BJ (cell line): ENCODE measurements around the gene ABCC9. TPM values are rescaled to one million over a fixed set of nuclear protein-coding genes. Genes with fewer than 3 reads are reported as not detected.

Experiments used
- CTCF ChIA-PET: fragments of 350-600 bp; formaldehyde crosslinking; extraction: SDS; loops from one replicate; lab custom pipeline; 2021; ENCODE audit warnings: antibody characterized with exemption, inconsistent platforms; lab: Yijun Ruan, JAX
- POLR2A ChIA-PET: fragments of 300-600 bp; sonication (Branson Sonifier 250); formaldehyde crosslinking; extraction: SDS; loops from one replicate; lab custom pipeline; 2021; ENCODE audit warnings: antibody characterized with exemption; lab: Charles Lee
- DNase-seq: peaks from one replicate; pipeline ENCODE4 v3.0.0-alpha.2; 2011; ENCODE audit warnings: low read depth
- H3K27me3 ChIP-seq: 2 replicates; pipeline ENCODE4 v1.6.0; 2011; ENCODE audit warnings: low read length; ENCODE audit not compliant: control insufficient read depth, insufficient read depth
- H3K36me3 ChIP-seq: 2 replicates; pipeline ENCODE4 v1.5.1; 2011; ENCODE audit warnings: low read length; ENCODE audit not compliant: control insufficient read depth, insufficient read depth
- H3K4me3 ChIP-seq: 2 replicates; pipeline ENCODE4 v1.5.1; 2011; ENCODE audit warnings: low read depth, mild to moderate bottlenecking, control low read depth, low read length
- polyA plus RNA-seq: library from polyadenylated mRNA; depleted of rRNA; stranded (reverse); fragments of >200 nt; gene quantifications from 2 replicates; pipeline ENCODE4 v1.2.3, GENCODE V29; 2011
- TF ChIP-seq, protein P1 (sequence below): IDR thresholded peaks from 2 replicates; pipeline ENCODE4 v1.5.1; 2011; ENCODE audit warnings: low read depth, mild to moderate bottlenecking, control low read depth, inconsistent platforms, low read length, moderate library complexity; ENCODE audit not compliant: insufficient read depth

Gene ABCC9
- polyA plus RNA-seq, 1 experiment = 5.9 TPM

DNA sequence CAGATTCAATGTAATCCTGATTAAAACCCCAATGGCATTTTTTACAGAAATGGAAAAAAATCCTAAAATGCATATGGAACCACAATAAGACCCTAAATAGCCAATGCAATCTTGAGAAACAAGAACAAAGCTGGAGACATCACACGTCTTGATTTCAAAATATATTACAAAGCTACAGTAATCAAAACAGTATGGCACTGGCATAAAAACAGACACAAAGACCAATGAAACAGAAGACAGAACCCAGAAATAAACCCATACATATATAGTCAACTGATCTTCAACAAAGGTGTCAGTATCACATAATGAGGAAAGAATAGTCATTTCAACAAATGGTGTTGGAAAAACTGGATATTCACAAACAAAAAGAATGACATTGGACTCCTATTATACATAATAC, 9.4 kb upstream of the ABCC9 start:
- ChIA-PET CTCF (no interaction called here), POLR2A (no interaction called here)
- TF ChIP-seq, protein P1, sequence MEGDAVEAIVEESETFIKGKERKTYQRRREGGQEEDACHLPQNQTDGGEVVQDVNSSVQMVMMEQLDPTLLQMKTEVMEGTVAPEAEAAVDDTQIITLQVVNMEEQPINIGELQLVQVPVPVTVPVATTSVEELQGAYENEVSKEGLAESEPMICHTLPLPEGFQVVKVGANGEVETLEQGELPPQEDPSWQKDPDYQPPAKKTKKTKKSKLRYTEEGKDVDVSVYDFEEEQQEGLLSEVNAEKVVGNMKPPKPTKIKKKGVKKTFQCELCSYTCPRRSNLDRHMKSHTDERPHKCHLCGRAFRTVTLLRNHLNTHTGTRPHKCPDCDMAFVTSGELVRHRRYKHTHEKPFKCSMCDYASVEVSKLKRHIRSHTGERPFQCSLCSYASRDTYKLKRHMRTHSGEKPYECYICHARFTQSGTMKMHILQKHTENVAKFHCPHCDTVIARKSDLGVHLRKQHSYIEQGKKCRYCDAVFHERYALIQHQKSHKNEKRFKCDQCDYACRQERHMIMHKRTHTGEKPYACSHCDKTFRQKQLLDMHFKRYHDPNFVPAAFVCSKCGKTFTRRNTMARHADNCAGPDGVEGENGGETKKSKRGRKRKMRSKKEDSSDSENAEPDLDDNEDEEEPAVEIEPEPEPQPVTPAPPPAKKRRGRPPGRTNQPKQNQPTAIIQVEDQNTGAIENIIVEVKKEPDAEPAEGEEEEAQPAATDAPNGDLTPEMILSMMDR = no peak

GRCh38 chr12:21949036-21949435, 7.8 kb upstream of the ABCC9 start:
- ChIA-PET POLR2A (no interaction called here), CTCF (no interaction called here)
- no peak for DNase-seq
- Histone ChIP-seq H3K36me3 (no peaks in the 10 kb centered on the region), H3K4me3 (no peak overlapping the region), H3K27me3 (no peaks in the 10 kb centered on the region)
- TF ChIP-seq, protein P1 = no peak

More for the DNA sequence above, 9.4 kb upstream of the ABCC9 start:
- H3K36me3 ChIP-seq = no peaks in the 10 kb centered on the region
- no peak for DNase-seq
- no peaks in the 10 kb centered on the region for H3K27me3 ChIP-seq
- no peak overlapping the region for H3K4me3 ChIP-seq

DNA sequence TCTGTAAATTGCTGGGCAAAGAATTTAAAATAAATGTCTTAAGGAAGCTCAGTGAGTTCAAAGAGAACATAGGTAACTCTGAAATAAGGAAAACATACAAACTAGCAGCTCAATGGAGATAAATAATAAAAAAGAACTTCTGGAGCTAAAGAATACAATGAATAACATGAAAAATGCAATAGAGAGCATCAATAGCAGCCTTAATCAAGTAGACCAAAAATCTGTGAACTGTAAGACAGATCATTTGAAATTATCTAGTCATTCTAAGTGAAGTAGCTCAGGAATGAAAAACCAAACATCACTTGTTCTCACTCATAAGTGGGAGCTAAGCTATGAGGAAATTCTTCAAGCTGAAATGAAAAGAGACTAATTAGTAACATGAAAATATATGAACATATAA, 5.8 kb upstream of the ABCC9 start:
- TF ChIP-seq, protein P1 = no peak

GRCh38 chr12:21945002-21945401, 3.8 kb upstream of the ABCC9 start:
- POLR2A ChIA-PET = no interaction called here

More for the DNA sequence above, 5.8 kb upstream of the ABCC9 start:
- CTCF ChIA-PET = no interaction called here
- Histone ChIP-seq H3K4me3 (no peak overlapping the region), H3K36me3 (no peaks in the 10 kb centered on the region), H3K27me3 (no peaks in the 10 kb centered on the region)
- POLR2A ChIA-PET = no interaction called here
- no peak for DNase-seq

DNA sequence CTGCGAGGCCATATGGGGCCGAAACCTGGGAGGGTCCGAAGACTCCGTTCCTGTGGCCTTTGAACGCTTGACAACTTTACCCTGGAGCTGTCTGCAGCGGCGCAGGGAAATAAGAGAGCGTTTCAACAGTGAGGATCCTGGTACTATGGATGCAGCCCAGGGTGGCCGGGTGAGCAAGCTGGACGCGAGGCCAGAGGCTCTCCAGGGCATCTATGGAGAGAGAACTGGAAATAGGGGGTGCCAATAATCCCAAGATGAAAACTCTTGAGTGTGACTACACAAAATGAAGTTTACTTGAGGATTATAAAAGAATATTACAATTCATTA, 1.1 kb upstream of the ABCC9 start:
- TF ChIP-seq, protein P1 = no peak
- CTCF ChIA-PET = interaction anchor here (1.0 to 2.1 kb wide), 2 partner anchors 9 to 47 kb away, joined by 3 to 6 read pairs; no protein-coding TSS in a partner anchor
- POLR2A ChIA-PET = no interaction called here
- peak overlapping the region; percentile 51 for H3K4me3 ChIP-seq
- H3K27me3 ChIP-seq = no peaks in the 10 kb centered on the region
- H3K36me3 ChIP-seq = no peaks in the 10 kb centered on the region
- DNase-seq = no peak

More at GRCh38 chr12:21945002-21945401, 3.8 kb upstream of the ABCC9 start:
- CTCF ChIA-PET = no interaction called here
- Histone ChIP-seq H3K27me3 (no peaks in the 10 kb centered on the region), H3K4me3 (no peak overlapping the region), H3K36me3 (no peaks in the 10 kb centered on the region)
- no peak for DNase-seq
- TF ChIP-seq, protein P1 = no peak
